K562 (cell line): ENCODE data around the gene GRWD1. TPM values are rescaled to one million over a fixed set of nuclear protein-coding genes. Genes with fewer than 3 reads are reported as not detected.
A peak's percentile ranks its signal among the peaks of the same experiment; 100 is the strongest.

ENCODE experiments used
- ARHGAP35 ChIP-seq: fragments of 450-650 bp; IDR thresholded peaks from 2 replicates; pipeline ENCODE4 v1.6.1; 2018; ENCODE audit not compliant: partially characterized antibody
- ARID4B ChIP-seq: sonication (generic); formaldehyde crosslinking; IDR thresholded peaks from 2 replicates; pipeline ENCODE4 v1.8.0; 2022; ENCODE audit warnings: mild to moderate bottlenecking, missing genetic modification reagents
- BCOR ChIP-seq: fragments of 450-650 bp; IDR thresholded peaks from 2 replicates; pipeline ENCODE4 v1.6.1; 2016
- BRD4 ChIP-seq: fragments of 200-600 bp; sonication (generic); IDR thresholded peaks from 2 replicates; pipeline ENCODE4 v1.6.1; 2017; ENCODE audit warnings: inconsistent platforms
- CREB1 ChIP-seq, 2 experiments: sonication (generic) in 1 of 2; formaldehyde crosslinking in 1 of 2; IDR thresholded peaks; 2 replicates each; pipeline versions ENCODE4 v1.6.1 to v1.8.0; 2012 to 2022; ENCODE audit warnings: inconsistent platforms in 1 of 2, mild to moderate bottlenecking in 1 of 2, missing genetic modification reagents in 1 of 2, moderate library complexity in 1 of 2
- CSDE1 ChIP-seq, 2 experiments: fragments of 450-650 bp; IDR thresholded peaks; 2 replicates each; pipeline ENCODE4 v1.6.1; 2016; ENCODE audit warnings: mild to moderate bottlenecking in 1 of 2
- ETV5 ChIP-seq: sonication (generic); formaldehyde crosslinking; IDR thresholded peaks from 2 replicates; pipeline ENCODE4 v1.4.0; 2020; ENCODE audit warnings: low read depth, mild to moderate bottlenecking, missing genetic modification reagents
- EWSR1 ChIP-seq: fragments of 450-650 bp; IDR thresholded peaks from 2 replicates; pipeline ENCODE4 v1.6.1; 2018; ENCODE audit warnings: borderline replicate concordance, mild to moderate bottlenecking, low read depth, moderate library complexity; ENCODE audit not compliant: partially characterized antibody
- FOXK1 ChIP-seq: sonication (generic); formaldehyde crosslinking; IDR thresholded peaks from 2 replicates; pipeline ENCODE4 v1.8.0; 2022; ENCODE audit warnings: missing genetic modification reagents, mild to moderate bottlenecking, borderline replicate concordance
- HDAC2 ChIP-seq: fragments of 450-650 bp; IDR thresholded peaks from 2 replicates; pipeline ENCODE4 v1.6.1; 2016; ENCODE audit warnings: mild to moderate bottlenecking
- HDAC8 ChIP-seq: fragments of 450-650 bp; IDR thresholded peaks from 2 replicates; pipeline ENCODE4 v1.6.1; 2016; ENCODE audit warnings: mild to moderate bottlenecking, missing genetic modification characterization, moderate library complexity, missing compliant biosample characterization
- HOMEZ ChIP-seq: fragments of 250-450 bp; sonication (Bioruptor Pico); IDR thresholded peaks from 2 replicates; pipeline ENCODE4 v1.4.0; 2020; ENCODE audit warnings: mild to moderate bottlenecking, moderate library complexity
- LARP7 ChIP-seq: fragments of 450-650 bp; IDR thresholded peaks from 2 replicates; pipeline ENCODE4 v1.6.1; 2016
- MAFF ChIP-seq: IDR thresholded peaks from 2 replicates; pipeline ENCODE4 v1.6.1; 2012; ENCODE audit warnings: low read length, improper control_type of control experiment
- MTA1 ChIP-seq: fragments of 450-650 bp; IDR thresholded peaks from 2 replicates; pipeline ENCODE4 v1.6.1; 2017; ENCODE audit warnings: borderline replicate concordance
- NFYB ChIP-seq: IDR thresholded peaks from 2 replicates; pipeline ENCODE4 v1.6.1; 2011; ENCODE audit warnings: mild to moderate bottlenecking, moderate library complexity; ENCODE audit not compliant: insufficient read length; ENCODE audit errors: extremely low read depth
- RAD21 ChIP-seq, 2 experiments: fragments of 250-450 bp in 1 of 2; fragments of 450-650 bp in 1 of 2; sonication (Bioruptor Pico) in 1 of 2; formaldehyde crosslinking in 1 of 2; IDR thresholded peaks in 1 of 2; conservative IDR thresholded peaks in 1 of 2; 2 replicates each; pipeline versions ENCODE4 v1.4.0 to v1.8.0; 2020 to 2022; ENCODE audit warnings: mild to moderate bottlenecking in 2 of 2, moderate library complexity in 1 of 2
- TAL1 ChIP-seq: fragments of 450-650 bp; IDR thresholded peaks from 2 replicates; pipeline ENCODE4 v1.6.1; 2016; ENCODE audit warnings: mild to moderate bottlenecking
- ZC3H8 ChIP-seq: fragments of 450-650 bp; IDR thresholded peaks from 2 replicates; pipeline ENCODE4 v1.6.1; 2017
- ZFPM2 ChIP-seq: fragments of 250-450 bp; sonication (Bioruptor Pico); IDR thresholded peaks from 2 replicates; pipeline ENCODE4 v1.5.1; 2022; ENCODE audit warnings: mild to moderate bottlenecking
- ZNF57 ChIP-seq: fragments of 450-650 bp; formaldehyde crosslinking; IDR thresholded peaks from 2 replicates; pipeline ENCODE4 v1.4.0; 2020; ENCODE audit warnings: mild to moderate bottlenecking, moderate library complexity
- ZNF785 ChIP-seq: fragments of 250-450 bp; sonication (Bioruptor Pico); IDR thresholded peaks from 2 replicates; pipeline ENCODE4 v1.4.0; 2020; ENCODE audit warnings: mild to moderate bottlenecking
- ZNF79 ChIP-seq: fragments of 250-450 bp; sonication (Bioruptor Pico); IDR thresholded peaks from 2 replicates; pipeline ENCODE4 v1.4.0; 2020; ENCODE audit warnings: low read depth, mild to moderate bottlenecking, moderate library complexity
- polyA plus RNA-seq, 8 experiments: library from polyadenylated mRNA; depleted of rRNA in 4 of 8; stranded (reverse) in 5 of 8; unstranded in 3 of 8; fragments of >200 nt; fragmentation: Nextera tagmentation in 2 of 8; fragmentation: Illumina TruSeq in 1 of 8; extraction: Ambion mirVana in 2 of 8; extraction: Trizol in 1 of 8; gene quantifications; 2 replicates each; pipeline versions ENCODE4 v1.2.1 to v1.2.3, GENCODE V29; 2011 to 2014; ENCODE audit warnings: inconsistent platforms in 1 of 8, missing spikeins in 1 of 8
- total RNA-seq, 7 experiments: library from RNA; depleted of rRNA in 6 of 7; stranded (reverse); fragments of >200 nt in 6 of 7; fragmentation: Illumina TruSeq in 2 of 7; extraction: Trizol in 2 of 7; gene quantifications; 2 replicates each; pipeline versions ENCODE4 v1.2.1 to v1.2.3, GENCODE V29; 2011 to 2021; ENCODE audit warnings: low replicate concordance in 1 of 7
- TF ChIP-seq, protein P1 (sequence below): fragments of 450-650 bp; formaldehyde crosslinking; IDR thresholded peaks from 2 replicates; pipeline ENCODE4 v1.4.0; 2022; ENCODE audit warnings: missing genetic modification characterization

The GRWD1 gene
- total and polyA plus RNA-seq, 9 of the 15 experiments (the other 6 are each of a cell fraction or from before 2014, with no cell fraction given): 1.5 to 87.2 (median 24.5) TPM

DNA sequence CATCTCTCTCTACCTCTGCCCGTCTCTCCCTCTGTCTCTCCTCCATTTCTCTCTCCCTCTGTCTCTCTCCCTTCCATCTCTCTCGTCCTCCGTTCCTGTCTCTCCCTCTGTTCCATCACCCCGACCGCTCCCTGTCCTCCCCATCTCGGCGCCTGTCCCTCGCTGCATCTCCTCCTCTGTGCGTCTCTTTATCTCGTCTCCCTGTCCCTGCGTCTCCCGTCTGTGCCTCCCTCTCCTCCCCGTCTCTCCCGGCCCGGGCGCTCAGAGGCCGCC is 47.7 kb upstream of the GRWD1 start (continued):
- TF ChIP-seq, protein P1, sequence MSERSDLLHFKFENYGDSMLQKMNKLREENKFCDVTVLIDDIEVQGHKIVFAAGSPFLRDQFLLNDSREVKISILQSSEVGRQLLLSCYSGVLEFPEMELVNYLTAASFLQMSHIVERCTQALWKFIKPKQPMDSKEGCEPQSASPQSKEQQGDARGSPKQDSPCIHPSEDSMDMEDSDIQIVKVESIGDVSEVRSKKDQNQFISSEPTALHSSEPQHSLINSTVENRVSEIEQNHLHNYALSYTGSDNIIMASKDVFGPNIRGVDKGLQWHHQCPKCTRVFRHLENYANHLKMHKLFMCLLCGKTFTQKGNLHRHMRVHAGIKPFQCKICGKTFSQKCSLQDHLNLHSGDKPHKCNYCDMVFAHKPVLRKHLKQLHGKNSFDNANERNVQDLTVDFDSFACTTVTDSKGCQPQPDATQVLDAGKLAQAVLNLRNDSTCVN (CRISPR knock-in tag): no peak
- TF ChIP-seq HDAC2 (0 out of 2 replicates have a peak, but pooled peaks have one; percentile 65), NFYB (no peak), ZC3H8 (no peak), ZNF785 (CRISPR knock-in tag) (no peak), ZNF79 (CRISPR knock-in tag) (no peak), RAD21 (CRISPR knock-in tag; conservative IDR thresholded peaks at IDR 0.05 in 1 of 2, IDR thresholded peaks at IDR 0.05 in 1 of 2) (no peak), BRD4 (no peak), CSDE1 (IDR thresholded peaks at IDR 0.05) (no peak), TAL1 (no peak), HDAC8 (tag) (no peak), ZNF57 (CRISPR knock-in tag) (no peak), MAFF (no peak), MTA1 (no peak), LARP7 (no peak; the same call in 1 of the 2 replicates), ETV5 (no peak), ARHGAP35 (no peak), CREB1 (IDR thresholded peaks at IDR 0.05) (no peak), CREB1 (CRISPR knock-in tag; IDR thresholded peaks at IDR 0.05) (no peak), HOMEZ (CRISPR knock-in tag) (no peak), BCOR (peak; percentile 51), FOXK1 (CRISPR knock-in tag) (no peak), EWSR1 (no peak), ARID4B (CRISPR knock-in tag) (no peak; the same call in 1 of the 2 replicates), ZFPM2 (CRISPR knock-in tag) (no peak)
